GM10847 (cell line): ENCODE measurements around the gene LTB4R.
A peak's percentile ranks its signal among the peaks of the same experiment; 100 is the strongest.

Experiments
- POLR2A ChIP-seq: IDR thresholded peaks from 2 replicates; pipeline ENCODE4 v1.6.1; 2011; ENCODE audit not compliant: insufficient read length; ENCODE audit errors: extremely low read depth

The LTB4R gene

GRCh38 chr14:24353559-24354481, 42.5 kb downstream of the LTB4R start:
- no peak for TF ChIP-seq POLR2A

DNA sequence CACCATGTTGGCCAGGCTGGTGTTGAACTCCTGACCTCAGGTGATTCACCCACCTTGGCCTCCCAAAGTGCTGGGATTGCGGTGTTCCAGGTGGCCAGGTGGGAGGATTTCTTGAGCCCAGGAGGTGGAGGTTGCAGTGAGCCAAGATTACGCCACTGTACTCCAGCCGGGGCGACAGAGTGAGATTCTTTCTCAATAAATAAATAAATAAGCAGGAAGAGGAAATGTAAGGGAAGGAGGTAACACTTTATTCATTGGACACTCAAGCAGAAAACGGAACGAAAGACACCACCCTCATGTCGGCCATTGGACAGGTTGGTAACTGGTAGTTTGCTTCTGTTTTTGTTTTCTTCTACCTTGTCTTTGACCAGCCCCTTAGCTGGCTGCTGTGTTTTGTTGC, 43.7 kb downstream of the LTB4R start:
- TF ChIP-seq POLR2A = no peak

GRCh38 chr14:24356208-24356607, 44.9 kb downstream of the LTB4R start:
- TF ChIP-seq POLR2A = no peak

GRCh38 chr14:24360281-24360680, 49.0 kb downstream of the LTB4R start:
- no peak for TF ChIP-seq POLR2A

DNA sequence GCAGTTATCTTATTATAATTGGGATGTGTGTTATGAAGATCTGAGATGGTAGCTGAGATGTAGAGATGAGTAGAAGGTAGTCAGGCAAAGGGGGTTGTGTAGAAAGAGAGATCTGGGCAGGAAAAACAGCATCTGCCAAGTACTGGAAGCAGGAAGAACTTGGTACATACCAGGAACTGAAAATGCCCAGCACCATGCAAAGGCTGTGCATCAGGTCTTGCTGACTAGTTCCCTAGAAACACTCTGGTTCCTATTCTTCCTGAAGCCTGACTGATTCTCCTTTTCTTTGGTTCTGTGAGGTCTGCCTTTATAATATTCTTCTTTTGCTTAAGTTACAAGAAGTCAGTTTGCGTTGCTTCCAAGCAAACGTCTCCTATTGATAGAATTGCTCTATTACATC, 50.0 kb downstream of the LTB4R start:
- TF ChIP-seq POLR2A = no peak

DNA sequence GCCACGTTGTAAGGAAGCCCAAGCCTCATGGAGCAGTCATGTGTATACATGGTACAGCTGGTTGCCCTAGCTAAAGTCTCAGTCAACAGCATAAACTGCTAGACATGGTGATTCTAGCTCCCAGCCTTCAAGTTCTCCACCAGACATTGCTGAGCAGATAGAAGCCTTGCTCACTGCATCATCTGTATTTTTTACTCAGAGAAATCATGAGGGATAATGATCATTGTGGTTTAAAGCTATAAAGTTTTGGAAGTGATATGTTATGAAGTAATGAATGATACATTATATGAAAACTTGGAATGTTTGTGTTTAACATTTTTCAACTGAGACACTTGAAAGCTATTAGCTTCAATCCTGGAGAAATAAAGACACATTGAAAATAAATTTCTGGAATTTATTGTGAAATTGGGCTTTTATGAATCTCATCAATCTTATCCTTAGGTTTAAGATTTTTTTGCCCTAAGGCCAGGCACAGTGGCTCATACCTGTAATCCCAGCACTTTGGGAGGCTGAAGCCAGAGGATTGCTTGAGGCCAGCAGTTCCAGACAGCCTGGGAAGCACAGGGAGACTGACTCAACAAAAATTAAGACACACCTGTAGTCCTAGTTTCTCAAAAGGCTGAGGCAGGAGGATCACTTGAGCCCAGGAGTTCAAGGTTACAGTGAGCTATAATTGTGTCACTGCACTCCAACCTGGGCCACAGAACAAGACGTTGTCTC, 51.1 kb downstream of the LTB4R start:
- no peak for TF ChIP-seq POLR2A

GRCh38 chr14:24363401-24363800, 52.1 kb downstream of the LTB4R start:
- no peak for TF ChIP-seq POLR2A

GRCh38 chr14:24364841-24365240, 53.5 kb downstream of the LTB4R start:
- no peak for TF ChIP-seq POLR2A

GRCh38 chr14:24365600-24366412, 54.5 kb downstream of the LTB4R start:
- TF ChIP-seq POLR2A = no peak

DNA sequence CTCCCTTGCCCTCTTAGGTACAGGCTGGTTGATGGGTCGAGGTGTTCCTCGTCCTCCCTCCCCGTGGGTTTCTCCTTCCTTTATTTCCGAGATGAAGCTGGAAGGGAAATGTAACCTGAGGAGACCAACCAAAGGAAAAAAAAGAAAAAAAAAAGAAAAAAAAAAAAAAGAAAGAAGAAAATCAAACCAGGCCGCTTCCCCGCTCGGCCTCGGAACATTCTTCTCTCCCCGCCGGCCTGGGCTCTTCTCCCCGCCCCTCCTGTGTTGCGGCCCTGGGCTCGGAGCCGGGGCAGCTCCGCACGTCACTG, 55.1 kb downstream of the LTB4R start:
- no peak for TF ChIP-seq POLR2A

DNA sequence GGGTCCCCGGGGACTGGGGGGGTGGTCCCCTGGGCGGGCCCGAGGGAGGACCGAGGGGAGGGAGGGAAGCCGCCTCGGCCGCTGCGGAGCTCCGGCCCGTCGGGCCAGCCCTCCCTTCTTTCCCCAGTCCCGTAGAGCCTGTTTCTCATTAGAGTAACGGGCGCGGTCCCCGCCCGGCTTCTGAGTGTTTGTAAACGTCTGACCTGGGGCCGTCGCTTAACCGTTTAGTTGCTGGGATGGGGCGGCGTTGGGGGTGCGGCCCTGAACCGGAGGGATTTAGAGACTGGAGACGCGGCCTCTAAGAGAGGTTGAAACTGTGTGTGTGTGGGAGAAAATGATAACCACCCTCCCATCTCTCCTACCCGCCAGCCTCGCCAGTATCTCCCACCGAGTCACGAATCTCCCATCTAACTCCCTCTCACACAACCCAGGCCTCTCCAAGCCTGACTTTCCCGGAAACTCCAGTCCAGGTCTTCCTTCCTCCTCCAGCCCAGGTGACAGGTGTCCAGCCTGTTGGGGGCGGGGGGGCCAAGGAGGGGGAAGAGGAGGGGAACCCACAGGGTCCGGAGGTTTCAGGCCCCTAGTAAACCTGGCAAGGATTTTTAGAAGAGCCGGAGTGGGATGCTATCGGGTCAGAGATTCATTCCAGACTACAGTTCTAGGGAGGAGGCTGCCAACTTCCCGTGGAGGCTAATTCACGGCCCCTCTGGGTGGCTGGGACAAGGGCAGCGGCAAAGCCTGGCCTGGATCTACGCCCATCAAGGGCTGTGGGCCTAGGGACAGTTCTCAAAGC, 55.6 kb downstream of the LTB4R start:
- peak; percentile 41 for TF ChIP-seq POLR2A
